HG03097 (cell line): Measurements from ENCODE around the gene EPHB6.

Experiments used
- ATAC-seq: cut with Tn5 transposase; IDR thresholded peaks from one replicate; pipeline ENCODE4 v1.9.1; 2021; ENCODE audit not compliant: unreplicated experiment, low FRiP score

EPHB6 gene

GRCh38 chr7:142894112-142894984 lies 39.5 kb downstream of the EPHB6 start:
- no peak for ATAC-seq

GRCh38 chr7:142894985-142895593 lies 40.2 kb downstream of the EPHB6 start:
- ATAC-seq: no peak

GRCh38 chr7:142896151-142896550 lies 41.3 kb downstream of the EPHB6 start:
- no peak for ATAC-seq

GRCh38 chr7:142896741-142897379 lies 42.0 kb downstream of the EPHB6 start:
- no peak for ATAC-seq

GRCh38 chr7:142897691-142898090 lies 42.8 kb downstream of the EPHB6 start:
- no peak for ATAC-seq

GRCh38 chr7:142898377-142899170 lies 43.7 kb downstream of the EPHB6 start:
- no peak for ATAC-seq

- ATAC-seq: no peak
These were observed 44.8 kb downstream of the EPHB6 start for GRCh38 chr7:142899661-142900060.

GRCh38 chr7:142901426-142902259 lies 46.8 kb downstream of the EPHB6 start:
- ATAC-seq: no peak

- ATAC-seq: no peak
These were observed 49.3 kb downstream of the EPHB6 start for GRCh38 chr7:142904128-142904527.

- no peak for ATAC-seq
These were observed 50.9 kb downstream of the EPHB6 start for GRCh38 chr7:142905759-142906158.

GRCh38 chr7:142906643-142907042 lies 51.8 kb downstream of the EPHB6 start:
- ATAC-seq: no peak

- no peak for ATAC-seq
These were observed 53.4 kb downstream of the EPHB6 start for GRCh38 chr7:142908290-142908689.

GRCh38 chr7:142908921-142909890 lies 54.3 kb downstream of the EPHB6 start:
- no peak for ATAC-seq

GRCh38 chr7:142910031-142910433 lies 55.2 kb downstream of the EPHB6 start:
- ATAC-seq: no peak

GRCh38 chr7:142910481-142910880 lies 55.6 kb downstream of the EPHB6 start:
- no peak for ATAC-seq

GRCh38 chr7:142913051-142913450 lies 58.2 kb downstream of the EPHB6 start:
- ATAC-seq: no peak

- no peak for ATAC-seq
These were observed 58.7 kb downstream of the EPHB6 start for GRCh38 chr7:142913566-142913965.

GRCh38 chr7:142914121-142914520 lies 59.2 kb downstream of the EPHB6 start:
- ATAC-seq: no peak

- no peak for ATAC-seq
These were observed 60.4 kb downstream of the EPHB6 start for GRCh38 chr7:142915315-142915714.
